Kidney (tissue), 14 donors: ENCODE data around the gene SMARCA5. TPM values are rescaled to one million over a fixed set of nuclear protein-coding genes. Genes with fewer than 3 reads are reported as not detected.

Experiments used
- DNase-seq, 5 donors: peaks; one replicate each; pipeline ENCODE4 v3.0.0-alpha.2; 2013 to 2020
- FAIRE-seq: peaks from 2 replicates; lab custom pipeline; 2012; peaks lifted over from hg19 to GRCh38; lab: Jason Lieb, UNC
- H3K27ac ChIP-seq, 2 donors: one replicate each; pipeline ENCODE4 v1.7.0; 2013; ENCODE audit warnings: low read depth in 2 of 2, low read length in 2 of 2, inconsistent platforms in 1 of 2
- H3K27me3 ChIP-seq: one replicate; pipeline ENCODE4 v1.7.1; 2013; ENCODE audit warnings: low read length, inconsistent platforms; ENCODE audit not compliant: control insufficient read depth, insufficient read depth
- H3K36me3 ChIP-seq, 3 donors: one replicate each; pipeline versions ENCODE4 v1.7.0 to v1.7.1; 2013; ENCODE audit warnings: low read length in 3 of 3, control low read depth in 1 of 3, inconsistent platforms in 1 of 3; ENCODE audit not compliant: insufficient read depth in 3 of 3, control insufficient read depth in 2 of 3
- H3K4me1 ChIP-seq, 3 donors: one replicate each; pipeline versions ENCODE4 v1.7.0 to v1.7.1; 2013; ENCODE audit warnings: low read length in 3 of 3, inconsistent platforms in 1 of 3, low read depth in 1 of 3; ENCODE audit not compliant: control insufficient read depth in 2 of 3, insufficient read depth in 2 of 3
- H3K4me3 ChIP-seq, 3 donors: one replicate each; pipeline versions ENCODE4 v1.7.0 to v1.8.1; 2013; ENCODE audit warnings: low read length in 3 of 3, control low read depth in 1 of 3, inconsistent platforms in 1 of 3
- H3K9ac ChIP-seq, 3 donors: one replicate each; pipeline versions ENCODE4 v1.7.0 to v1.7.1; 2013; ENCODE audit warnings: low read length in 3 of 3, control low read depth in 1 of 3, inconsistent platforms in 1 of 3
- H3K9me3 ChIP-seq, 3 donors: one replicate each; pipeline versions ENCODE4 v1.7.0 to v1.7.1; 2013; ENCODE audit warnings: low read length in 3 of 3, control low read depth in 1 of 3, inconsistent platforms in 1 of 3; ENCODE audit not compliant: control insufficient read depth in 2 of 3, insufficient read depth in 1 of 3
- intact Hi-C: fragments of 100-400 bp; cut with DNase I; formaldehyde crosslinking; loops from one replicate; pipeline ENCODE4 v1.11.1; 2022
- polyA plus RNA-seq: library from polyadenylated mRNA; stranded (reverse); fragments of 350-450 nt; fragmentation: Illumina TruSeq; extraction: RNeasy Lipid Tissue Mini Kit (QIAGEN cat#74804); gene quantifications from one replicate; pipeline ENCODE4 v1.2.3, GENCODE V29; 2014; ENCODE audit warnings: low read depth, low replicate concordance; ENCODE audit not compliant: insufficient read depth
- total RNA-seq: library from RNA; stranded (reverse); fragmentation: NEBNext Ultra II Directional; extraction: Animal tissue kit (Norgen Biotek cat#: 25700); gene quantifications from one replicate; pipeline ENCODE4 v1.2.1, GENCODE V29; 2021
- TF ChIP-seq, protein P1 (sequence below): IDR thresholded peaks from 3 replicates; pipeline ENCODE4 v1.5.1; 2012; ENCODE audit warnings: mild to moderate bottlenecking, moderate library complexity, borderline replicate concordance; ENCODE audit not compliant: insufficient read depth; ENCODE audit errors: extremely low read depth
- donor health status: control.
- donor health status: control.
- donor health status: control.
- donor health status: control.
- donor health status: control.
- donor health status: DM: yes; HTN: yes; CAD: no.
- donor health status: Normal renal cell carcinoma (clear cell type).

Gene SMARCA5
- total and polyA plus RNA-seq, 2 donors from 2014 or later: 25.9 to 42.4 TPM

DNA sequence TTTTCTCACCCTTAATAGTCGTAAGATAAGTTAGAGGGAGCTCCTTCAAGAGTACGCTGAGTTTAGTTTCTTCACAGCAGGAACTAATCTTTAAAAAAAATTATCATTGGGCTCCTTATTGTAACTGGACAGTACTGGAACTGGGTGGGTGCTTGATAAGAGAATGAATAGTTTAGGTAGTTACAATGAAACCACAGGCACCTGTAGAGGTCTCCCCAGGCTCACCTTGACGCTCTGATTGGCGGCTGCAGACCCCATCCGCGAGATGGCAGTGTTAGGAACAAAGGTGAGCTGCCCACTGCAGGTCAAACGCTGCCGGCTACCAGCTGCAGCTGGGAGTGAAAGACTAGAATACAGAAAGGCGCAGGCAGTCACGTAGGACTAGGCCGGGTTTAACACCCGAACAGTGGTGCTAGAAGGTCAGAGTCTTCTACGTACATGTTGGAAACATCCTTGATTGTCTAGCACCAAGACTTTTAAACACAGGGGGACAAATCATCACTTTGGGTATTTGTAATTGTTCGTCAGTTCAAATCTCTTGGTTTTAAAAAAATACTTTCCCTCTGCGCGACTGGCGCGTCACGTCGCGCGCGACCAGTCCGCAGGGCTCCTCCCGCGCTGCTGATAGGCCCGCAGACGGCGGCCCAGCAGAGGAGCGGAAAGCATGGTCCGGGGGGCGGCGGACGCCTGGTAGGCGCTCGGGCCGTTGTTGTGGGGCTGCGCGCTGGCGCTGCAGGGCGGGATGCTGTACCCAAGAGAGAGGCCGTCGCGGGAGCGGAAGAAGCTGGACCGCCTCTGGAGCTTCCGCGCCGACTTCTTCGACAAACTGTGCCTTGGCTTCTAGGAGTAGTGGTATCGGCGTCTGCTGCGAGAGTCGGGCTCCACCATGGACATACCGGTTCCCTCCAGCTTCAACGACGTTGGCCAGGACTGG lies 45.6 kb downstream of the SMARCA5 start:
- Histone ChIP-seq H3K36me3 (no peaks in the 10 kb centered on the region), H3K27ac (peak overlapping the region; percentile 35 to 78), H3K9me3 (no peaks in the 10 kb centered on the region), H3K27me3 (no peaks in the 10 kb centered on the region), H3K9ac (peak overlapping the region; percentile 37 to 93 (median 64)), H3K4me3 (peak overlapping the region; percentile 81 to 94 (median 89)), H3K4me1 (peaks cover 0 to 4% (median 3%) of the 10 kb centered on the region in 3 donors)
- TF ChIP-seq, protein P1, sequence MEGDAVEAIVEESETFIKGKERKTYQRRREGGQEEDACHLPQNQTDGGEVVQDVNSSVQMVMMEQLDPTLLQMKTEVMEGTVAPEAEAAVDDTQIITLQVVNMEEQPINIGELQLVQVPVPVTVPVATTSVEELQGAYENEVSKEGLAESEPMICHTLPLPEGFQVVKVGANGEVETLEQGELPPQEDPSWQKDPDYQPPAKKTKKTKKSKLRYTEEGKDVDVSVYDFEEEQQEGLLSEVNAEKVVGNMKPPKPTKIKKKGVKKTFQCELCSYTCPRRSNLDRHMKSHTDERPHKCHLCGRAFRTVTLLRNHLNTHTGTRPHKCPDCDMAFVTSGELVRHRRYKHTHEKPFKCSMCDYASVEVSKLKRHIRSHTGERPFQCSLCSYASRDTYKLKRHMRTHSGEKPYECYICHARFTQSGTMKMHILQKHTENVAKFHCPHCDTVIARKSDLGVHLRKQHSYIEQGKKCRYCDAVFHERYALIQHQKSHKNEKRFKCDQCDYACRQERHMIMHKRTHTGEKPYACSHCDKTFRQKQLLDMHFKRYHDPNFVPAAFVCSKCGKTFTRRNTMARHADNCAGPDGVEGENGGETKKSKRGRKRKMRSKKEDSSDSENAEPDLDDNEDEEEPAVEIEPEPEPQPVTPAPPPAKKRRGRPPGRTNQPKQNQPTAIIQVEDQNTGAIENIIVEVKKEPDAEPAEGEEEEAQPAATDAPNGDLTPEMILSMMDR: peak; percentile 80
- intact Hi-C loops: no loop called here
- peak; percentile 17 for FAIRE-seq
- DNase-seq: peak; percentile 88 to 96 (median 92)

DNA sequence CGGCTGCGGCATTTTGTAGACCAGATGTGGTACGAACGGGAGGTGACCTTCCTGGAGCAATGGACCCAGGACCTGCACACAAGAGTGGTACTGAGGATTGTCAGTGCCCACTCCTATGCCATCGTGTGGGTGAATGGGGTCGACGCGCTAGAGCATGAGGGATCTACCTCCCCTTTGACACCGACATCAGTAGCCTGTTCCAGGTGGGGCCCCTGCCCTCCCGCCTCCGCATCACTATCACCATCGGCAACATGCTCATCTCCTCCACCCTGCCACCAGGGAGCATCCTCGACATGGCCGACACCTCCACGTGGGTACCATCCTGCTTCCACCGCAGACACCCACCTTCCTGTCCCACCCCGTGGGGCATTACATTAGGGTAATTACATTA lies 46.2 kb downstream of the SMARCA5 start:
- FAIRE-seq (no peak), DNase-seq (peak in 1 of 5 donors; percentile 66)
- TF ChIP-seq, protein P1: no peak
- peak overlapping the region in 2 of 3 donors; percentile 49 to 93 for H3K9ac ChIP-seq
- no peaks in the 10 kb centered on the region for H3K27me3 ChIP-seq
- no peaks in the 10 kb centered on the region for H3K36me3 ChIP-seq
- H3K4me1 ChIP-seq: peaks cover 0 to 4% (median 3%) of the 10 kb centered on the region in 3 donors
- H3K4me3 ChIP-seq: peak overlapping the region; percentile 81 to 94 (median 89)
- no peak overlapping the region for H3K27ac ChIP-seq
- intact Hi-C loops: no loop called here
- no peaks in the 10 kb centered on the region for H3K9me3 ChIP-seq

DNA sequence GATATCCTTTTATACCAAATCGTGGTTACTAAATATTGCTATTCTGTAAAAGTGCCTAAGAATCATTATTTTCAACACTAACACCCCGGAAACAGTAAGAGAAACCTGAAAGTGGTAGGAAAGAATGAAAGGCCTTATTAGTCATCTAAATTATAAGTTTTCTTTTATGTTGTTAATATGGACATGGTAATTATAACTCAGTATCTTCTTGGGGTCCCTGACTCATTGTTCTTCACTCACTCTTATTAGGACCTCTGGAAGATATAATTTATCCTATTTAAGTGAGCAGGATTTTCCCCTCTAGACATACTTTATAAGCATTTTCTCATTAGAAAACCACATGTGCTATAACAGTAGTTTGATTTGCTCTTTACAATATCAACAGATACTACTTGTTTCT lies 51.0 kb downstream of the SMARCA5 start:
- Histone ChIP-seq H3K4me3 (no peak overlapping the region), H3K36me3 (no peaks in the 10 kb centered on the region), H3K4me1 (peaks cover 0 to 4% (median 3%) of the 10 kb centered on the region in 3 donors), H3K27ac (no peak overlapping the region), H3K9me3 (no peaks in the 10 kb centered on the region), H3K9ac (no peak overlapping the region), H3K27me3 (no peaks in the 10 kb centered on the region)
- FAIRE-seq: no peak
- no peak for DNase-seq
- TF ChIP-seq, protein P1: no peak
- intact Hi-C loops: no loop called here
